SJCRH30 (cell line): Measurements from ENCODE around the gene MAP7. TPM values are rescaled to one million over a fixed set of nuclear protein-coding genes. Genes with fewer than 3 reads are reported as not detected.
"Not testable (repeated sequence)": the region's sequence is repeated elsewhere in the genome, so short reads cannot be mapped to it uniquely, and the experiment has no call there.

Source experiments
- DNase-seq, 2 experiments: peaks; one replicate each; pipeline ENCODE4 v3.0.0-alpha.2; 2015 to 2020
- H3K27ac ChIP-seq: fragments of 250-450 bp; sonication (Bioruptor Pico); 2 replicates; pipeline ENCODE4 v1.5.1; 2020; ENCODE audit warnings: mild to moderate bottlenecking, moderate library complexity
- H3K27me3 ChIP-seq: fragments of 250-450 bp; sonication (Bioruptor Pico); 2 replicates; pipeline ENCODE4 v1.5.1; 2020; ENCODE audit warnings: mild to moderate bottlenecking, moderate library complexity
- H3K36me3 ChIP-seq: fragments of 250-450 bp; sonication (Bioruptor Pico); 2 replicates; pipeline ENCODE4 v1.5.1; 2020; ENCODE audit warnings: mild to moderate bottlenecking, moderate library complexity
- H3K4me1 ChIP-seq: fragments of 250-450 bp; sonication (Bioruptor Pico); 2 replicates; pipeline ENCODE4 v1.5.1; 2020; ENCODE audit warnings: mild to moderate bottlenecking, moderate library complexity
- H3K4me3 ChIP-seq: fragments of 250-450 bp; sonication (Bioruptor Pico); 2 replicates; pipeline ENCODE4 v1.5.1; 2020; ENCODE audit warnings: mild to moderate bottlenecking, moderate library complexity
- H3K9me3 ChIP-seq: fragments of 250-450 bp; sonication (Bioruptor Pico); replicated peaks from 2 replicates; pipeline ENCODE4 v1.5.1; 2020; ENCODE audit warnings: mild to moderate bottlenecking, moderate library complexity
- total RNA-seq: library from RNA; depleted of rRNA; stranded (reverse); fragments of >200 nt; shearing (Covaris generic); gene quantifications from 2 replicates; pipeline ENCODE4 v1.2.3, GENCODE V29; 2014

Gene MAP7
- total RNA-seq, 1 experiment from 2014 or later = 0.06 TPM

DNA sequence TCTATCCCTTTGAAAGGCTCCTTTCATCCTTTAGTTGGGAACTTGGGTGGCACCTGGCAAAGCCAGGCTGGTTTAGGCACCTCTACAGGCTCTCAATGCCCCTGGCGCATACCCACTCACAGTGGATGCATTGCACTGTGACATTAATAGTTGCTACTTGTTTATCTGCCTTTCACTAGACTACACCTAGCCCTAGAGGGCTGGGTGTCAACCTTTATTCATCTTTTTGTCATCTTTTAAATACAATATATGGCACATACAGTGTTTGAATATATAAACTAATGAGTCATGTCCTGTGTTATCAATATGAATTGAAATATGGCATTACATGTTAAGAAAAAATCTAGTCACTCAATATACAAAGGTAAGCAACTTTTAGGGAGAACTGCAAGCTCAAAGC is 140.6 kb downstream of the MAP7 start:
- no peak overlapping the region for H3K4me3 ChIP-seq
- no peaks in the 10 kb centered on the region for H3K27me3 ChIP-seq
- no peak overlapping the region for H3K27ac ChIP-seq
- no peaks in the 10 kb centered on the region for H3K36me3 ChIP-seq
- DNase-seq = no peak
- peaks cover 7% of the 10 kb centered on the region; the same call in 1 of the 2 replicates for H3K4me1 ChIP-seq
- H3K9me3 ChIP-seq = no peaks in the 10 kb centered on the region

DNA sequence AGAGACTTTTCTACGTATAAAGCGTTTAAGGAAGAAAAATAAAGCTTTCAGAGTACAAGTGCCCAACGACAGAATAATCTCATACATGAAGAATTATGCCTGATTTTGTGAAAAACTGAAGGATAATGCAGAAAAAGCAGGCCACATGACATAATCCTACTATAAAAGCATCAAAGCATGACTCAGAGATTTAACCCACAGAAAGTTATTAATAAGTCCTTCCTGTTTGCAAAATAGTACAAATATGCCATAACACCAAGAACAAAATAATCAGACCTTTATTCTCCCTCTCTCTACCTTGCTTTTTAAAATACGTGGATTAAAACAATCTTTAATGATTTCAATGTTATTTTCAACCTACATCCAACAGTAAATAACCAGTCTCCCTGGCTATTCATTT is 142.0 kb downstream of the MAP7 start:
- Histone ChIP-seq H3K9me3 (no peaks in the 10 kb centered on the region), H3K27me3 (no peaks in the 10 kb centered on the region), H3K36me3 (no peaks in the 10 kb centered on the region), H3K4me1 (peaks cover 7% of the 10 kb centered on the region; the same call in 1 of the 2 replicates), H3K27ac (no peak overlapping the region), H3K4me3 (no peak overlapping the region)
- DNase-seq = no peak

DNA sequence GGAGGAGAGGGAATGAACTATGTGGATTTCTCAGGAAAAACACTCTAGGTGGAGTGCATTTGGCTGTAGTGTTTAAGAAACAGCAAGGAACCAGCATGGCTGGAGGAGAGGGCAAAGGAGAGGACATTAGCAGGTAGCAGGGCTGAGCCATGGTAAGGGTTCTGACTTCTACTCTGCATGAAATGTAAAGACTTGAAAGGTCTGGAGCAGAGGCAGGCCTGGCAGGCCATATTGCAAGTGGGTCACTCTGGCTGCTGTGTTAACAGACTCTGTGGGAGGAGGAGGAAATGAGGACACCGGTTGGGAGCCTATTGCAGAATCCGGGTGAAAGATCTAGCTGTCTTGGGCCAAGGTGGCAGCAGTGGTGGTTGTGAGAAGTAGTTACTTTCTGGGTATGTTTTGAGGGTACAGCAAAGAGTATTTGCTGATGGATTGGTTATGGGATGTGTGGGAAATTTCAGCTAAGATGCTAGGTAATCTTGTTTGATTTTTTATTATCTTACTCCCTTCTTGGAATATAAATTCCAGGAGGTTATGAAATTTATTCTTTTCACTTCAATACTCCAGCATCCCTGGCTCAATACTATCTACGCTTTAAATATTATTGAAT is 144.7 kb downstream of the MAP7 start:
- H3K27me3 ChIP-seq = no peaks in the 10 kb centered on the region
- H3K9me3 ChIP-seq = no peaks in the 10 kb centered on the region
- H3K4me3 ChIP-seq = no peak overlapping the region
- peaks cover 4% of the 10 kb centered on the region; the same call in 1 of the 2 replicates for H3K4me1 ChIP-seq
- no peak for DNase-seq
- H3K36me3 ChIP-seq = no peaks in the 10 kb centered on the region
- no peak overlapping the region for H3K27ac ChIP-seq

DNA sequence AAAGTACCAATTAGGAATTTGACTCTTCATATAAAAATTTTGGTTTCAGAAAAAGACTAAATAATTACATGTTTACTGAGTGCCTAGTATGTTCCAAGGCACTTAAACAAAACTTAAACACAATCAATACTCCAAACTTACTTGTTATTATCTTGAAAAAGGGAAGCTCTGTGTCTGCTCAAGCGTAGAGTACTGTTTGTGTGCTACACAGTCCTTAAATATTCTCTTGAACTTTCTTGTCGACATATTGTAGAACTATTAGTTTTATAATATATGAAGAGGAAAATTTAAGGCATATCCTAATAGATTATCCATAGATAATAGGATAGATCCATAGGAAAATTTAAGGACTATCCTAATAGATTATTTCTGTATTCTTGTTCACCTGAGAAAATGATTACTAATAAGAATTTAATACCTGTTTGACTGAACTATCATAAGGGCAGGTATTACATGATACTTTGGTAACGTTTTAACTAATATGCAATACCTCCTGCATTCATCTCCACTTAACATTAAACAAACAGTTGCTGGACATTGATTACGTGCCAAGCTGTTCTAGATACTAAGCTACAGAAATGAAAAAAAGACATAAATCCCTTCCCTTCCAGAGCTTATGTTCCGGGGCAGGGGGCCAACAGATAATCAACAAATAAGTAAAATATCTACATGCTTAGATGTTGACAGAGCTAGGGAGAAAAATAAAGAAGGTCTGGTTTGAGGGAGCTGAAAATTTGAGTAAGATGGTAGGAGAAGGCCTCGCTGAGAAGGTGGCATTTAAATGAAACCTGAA is 145.4 kb downstream of the MAP7 start:
- peaks cover 4% of the 10 kb centered on the region; the same call in 1 of the 2 replicates for H3K4me1 ChIP-seq
- no peak for DNase-seq
- no peaks in the 10 kb centered on the region for H3K9me3 ChIP-seq
- no peaks in the 10 kb centered on the region for H3K27me3 ChIP-seq
- H3K27ac ChIP-seq = no peak overlapping the region
- no peaks in the 10 kb centered on the region for H3K36me3 ChIP-seq
- no peak overlapping the region for H3K4me3 ChIP-seq

DNA sequence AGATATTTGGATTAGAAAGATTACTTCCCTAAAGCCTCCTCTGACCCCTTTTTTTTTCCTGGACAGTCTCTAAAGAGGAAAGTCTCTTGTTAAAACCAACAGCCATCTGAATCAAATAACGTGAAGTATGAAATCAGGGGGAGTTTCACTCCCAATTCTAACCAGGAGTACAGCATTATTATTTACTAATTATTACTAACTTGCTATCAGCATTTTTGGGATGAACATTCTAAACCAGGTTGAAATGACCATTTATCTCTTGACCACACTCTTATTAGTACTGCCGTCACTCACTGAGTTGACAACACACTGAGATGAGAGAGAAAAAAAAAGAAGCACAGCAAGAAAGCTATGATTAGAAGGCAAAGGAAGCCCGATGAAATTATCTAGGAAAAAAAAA is 146.2 kb downstream of the MAP7 start:
- Histone ChIP-seq H3K4me3 (no peak overlapping the region), H3K36me3 (no peaks in the 10 kb centered on the region), H3K9me3 (no peaks in the 10 kb centered on the region), H3K4me1 (peaks cover 4% of the 10 kb centered on the region; the same call in 1 of the 2 replicates), H3K27me3 (no peaks in the 10 kb centered on the region), H3K27ac (no peak overlapping the region)
- no peak for DNase-seq

DNA sequence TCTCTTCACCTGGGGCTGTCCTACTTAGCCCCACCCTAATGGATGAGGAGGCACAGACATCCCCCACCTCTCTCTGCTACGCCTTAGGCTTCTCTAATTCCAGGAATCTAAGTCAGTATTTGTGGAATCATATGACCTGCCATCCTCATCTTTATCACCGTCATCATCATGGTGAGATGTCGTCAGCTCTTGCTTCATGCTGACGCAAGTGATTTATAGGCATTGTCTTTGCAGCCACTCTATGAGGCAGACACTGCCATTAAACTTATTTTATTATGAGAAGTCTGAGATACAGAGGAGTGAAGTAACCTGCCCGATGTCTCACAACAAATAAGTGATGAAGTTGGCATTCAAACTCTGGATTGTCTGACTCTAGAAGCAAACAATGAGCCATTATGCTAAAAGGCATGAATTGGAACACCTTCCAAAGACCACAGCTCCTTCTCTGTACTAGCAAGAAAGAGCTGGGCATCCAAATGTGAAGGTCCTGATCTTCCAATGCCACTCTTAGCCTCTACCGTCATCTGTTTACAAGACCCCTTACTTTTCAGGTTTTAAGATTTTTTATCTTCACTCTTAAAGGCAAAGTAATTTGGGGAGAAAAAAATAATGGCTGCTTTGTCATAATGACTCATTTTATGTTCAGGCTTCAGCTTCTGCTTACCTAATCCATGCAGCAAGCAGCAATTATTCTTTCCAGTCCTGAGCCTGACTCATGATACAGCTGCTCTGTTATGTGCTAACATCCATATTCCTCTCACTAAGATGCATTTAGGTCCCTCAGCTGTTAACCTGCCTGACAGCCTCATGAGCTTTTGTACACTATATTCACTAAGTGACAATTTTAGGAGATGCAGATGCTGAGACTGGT is 146.9 kb downstream of the MAP7 start:
- peak overlapping the region; percentile 43 for H3K27ac ChIP-seq
- H3K36me3 ChIP-seq = no peaks in the 10 kb centered on the region
- peak; percentile 10 to 52 for DNase-seq
- peaks cover 2% of the 10 kb centered on the region; the same call in 1 of the 2 replicates for H3K4me1 ChIP-seq
- H3K9me3 ChIP-seq = no peaks in the 10 kb centered on the region
- no peak overlapping the region for H3K4me3 ChIP-seq
- H3K27me3 ChIP-seq = no peaks in the 10 kb centered on the region

DNA sequence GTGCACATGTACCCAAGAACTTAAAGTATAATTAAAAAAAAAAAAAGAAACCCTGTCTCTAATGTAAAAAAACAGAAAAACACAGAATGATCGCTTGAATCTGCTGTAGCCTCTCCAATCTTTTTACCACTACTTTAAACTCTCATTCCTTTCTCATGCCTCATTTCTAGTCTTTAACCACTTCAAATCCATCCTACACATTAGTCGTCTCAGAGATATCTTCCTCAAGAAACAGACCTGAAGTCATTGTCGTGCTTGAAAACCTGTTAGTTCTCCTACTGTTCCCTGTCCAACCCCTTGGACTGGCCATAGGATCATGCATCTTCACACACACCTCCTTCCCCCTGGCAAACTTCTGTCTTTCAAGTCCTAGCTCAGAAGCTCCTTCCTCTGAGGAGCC is 148.5 kb downstream of the MAP7 start:
- Histone ChIP-seq H3K4me3 (no peak overlapping the region), H3K27me3 (no peaks in the 10 kb centered on the region), H3K9me3 (no peaks in the 10 kb centered on the region), H3K36me3 (no peaks in the 10 kb centered on the region), H3K27ac (no peak overlapping the region), H3K4me1 (no peaks in the 10 kb centered on the region)
- no peak for DNase-seq

DNA sequence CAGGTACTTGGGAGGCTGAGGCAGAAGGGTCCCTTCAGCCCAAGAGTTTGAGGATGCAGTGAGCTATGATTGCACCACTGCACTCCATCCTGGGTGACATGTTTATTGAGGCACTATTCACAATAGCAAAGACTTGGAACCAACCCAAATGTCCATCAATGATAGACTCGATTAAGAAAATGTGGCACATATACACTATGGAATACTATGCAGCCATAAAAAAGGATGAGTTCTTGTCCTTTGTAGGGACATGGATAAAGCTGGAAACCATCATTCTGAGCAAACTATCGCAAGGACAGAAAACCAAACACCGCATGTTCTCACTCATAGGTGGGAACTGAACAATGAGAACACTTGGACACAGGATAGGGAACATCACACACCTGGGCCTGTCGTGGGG is 149.0 kb downstream of the MAP7 start:
- not testable (repeated sequence) for H3K27ac ChIP-seq, H3K36me3 ChIP-seq, H3K9me3 ChIP-seq, DNase-seq, H3K4me3 ChIP-seq, H3K27me3 ChIP-seq, H3K4me1 ChIP-seq

DNA sequence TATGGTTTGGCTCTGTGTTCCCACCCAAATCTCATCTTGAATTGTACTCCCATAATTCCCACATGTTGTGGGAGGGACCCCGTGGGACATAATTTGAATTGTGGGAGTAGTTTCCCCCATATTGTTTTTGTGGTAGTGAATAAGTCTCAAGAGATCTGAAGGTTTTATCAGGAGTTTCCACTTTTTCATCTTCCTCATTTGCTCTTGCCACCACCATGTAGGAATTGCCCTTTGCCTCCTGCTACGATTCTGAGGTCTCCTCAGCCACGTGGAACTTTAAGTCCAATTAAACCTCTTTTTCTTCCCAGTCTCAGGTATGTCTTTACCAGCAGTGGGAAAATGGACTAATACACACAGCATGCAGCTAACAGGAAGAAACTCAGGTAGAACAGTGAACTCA is 151.8 kb downstream of the MAP7 start:
- no peak for DNase-seq
- H3K4me1 ChIP-seq = no peaks in the 10 kb centered on the region
- H3K36me3 ChIP-seq = no peaks in the 10 kb centered on the region
- no peak overlapping the region for H3K27ac ChIP-seq
- no peaks in the 10 kb centered on the region for H3K9me3 ChIP-seq
- no peaks in the 10 kb centered on the region for H3K27me3 ChIP-seq
- no peak overlapping the region for H3K4me3 ChIP-seq

DNA sequence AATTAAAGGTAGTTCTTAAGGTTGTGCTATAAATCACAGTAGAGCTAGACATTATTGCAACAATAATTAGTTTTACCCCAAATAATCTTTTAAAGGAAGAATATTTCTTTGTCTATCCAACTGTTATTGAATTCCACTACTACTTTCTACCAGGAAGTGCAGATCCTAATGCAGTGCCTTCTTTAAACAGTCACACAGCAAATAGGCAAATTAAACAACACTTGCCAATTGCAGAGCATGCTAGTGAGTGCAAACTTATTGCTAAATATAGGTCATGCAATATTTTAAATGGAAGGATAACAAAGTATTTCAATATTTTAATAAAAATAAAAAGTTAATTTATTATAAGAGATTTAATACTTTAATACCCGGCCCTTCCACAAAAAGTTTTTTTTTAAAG is 153.3 kb downstream of the MAP7 start:
- Histone ChIP-seq H3K36me3 (no peaks in the 10 kb centered on the region), H3K27ac (no peak overlapping the region), H3K9me3 (no peaks in the 10 kb centered on the region), H3K4me1 (no peaks in the 10 kb centered on the region), H3K27me3 (no peaks in the 10 kb centered on the region), H3K4me3 (no peak overlapping the region)
- no peak for DNase-seq

DNA sequence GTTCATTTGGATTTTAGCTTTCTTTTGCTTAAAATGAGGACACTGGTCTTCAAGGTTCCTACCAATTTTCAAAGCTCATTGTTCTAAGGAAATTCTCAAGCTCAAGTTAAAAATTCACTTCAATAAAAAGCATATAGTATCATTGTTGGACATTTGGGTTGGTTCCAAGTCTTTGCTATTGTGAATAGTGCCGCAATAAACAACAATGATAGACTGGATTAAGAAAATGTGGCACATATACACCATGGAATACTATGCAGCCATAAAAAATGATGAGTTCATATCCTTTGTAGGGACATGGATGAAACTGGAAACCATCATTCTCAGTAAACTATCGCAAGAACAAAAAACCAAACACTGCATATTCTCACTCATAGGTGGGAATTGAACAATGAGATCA is 159.3 kb downstream of the MAP7 start:
- not testable (repeated sequence) for H3K27me3 ChIP-seq, H3K4me3 ChIP-seq, H3K27ac ChIP-seq, H3K36me3 ChIP-seq, H3K9me3 ChIP-seq, DNase-seq, H3K4me1 ChIP-seq

DNA sequence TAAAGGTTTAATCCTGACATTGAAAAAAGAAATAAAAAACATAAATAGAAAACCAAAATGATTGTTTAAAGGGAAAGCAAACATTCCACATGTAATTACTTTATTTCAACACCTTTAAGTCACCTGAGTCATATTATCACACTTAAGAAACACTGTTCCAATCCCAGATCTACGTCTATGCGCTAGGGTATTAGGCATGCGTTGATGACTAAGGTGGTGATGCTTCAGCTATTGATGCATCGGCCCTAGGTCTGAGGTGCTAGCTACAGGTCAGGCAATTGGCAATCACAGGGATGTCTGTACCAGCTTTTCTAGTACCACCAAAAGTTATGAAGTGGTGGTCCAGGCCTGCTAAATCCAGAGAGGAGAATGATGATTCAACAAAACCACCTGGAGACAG is 162.9 kb downstream of the MAP7 start:
- no peaks in the 10 kb centered on the region for H3K9me3 ChIP-seq
- H3K27me3 ChIP-seq = no peaks in the 10 kb centered on the region
- no peak overlapping the region for H3K4me3 ChIP-seq
- H3K36me3 ChIP-seq = no peaks in the 10 kb centered on the region
- DNase-seq = no peak
- no peak overlapping the region for H3K27ac ChIP-seq
- no peaks in the 10 kb centered on the region for H3K4me1 ChIP-seq

DNA sequence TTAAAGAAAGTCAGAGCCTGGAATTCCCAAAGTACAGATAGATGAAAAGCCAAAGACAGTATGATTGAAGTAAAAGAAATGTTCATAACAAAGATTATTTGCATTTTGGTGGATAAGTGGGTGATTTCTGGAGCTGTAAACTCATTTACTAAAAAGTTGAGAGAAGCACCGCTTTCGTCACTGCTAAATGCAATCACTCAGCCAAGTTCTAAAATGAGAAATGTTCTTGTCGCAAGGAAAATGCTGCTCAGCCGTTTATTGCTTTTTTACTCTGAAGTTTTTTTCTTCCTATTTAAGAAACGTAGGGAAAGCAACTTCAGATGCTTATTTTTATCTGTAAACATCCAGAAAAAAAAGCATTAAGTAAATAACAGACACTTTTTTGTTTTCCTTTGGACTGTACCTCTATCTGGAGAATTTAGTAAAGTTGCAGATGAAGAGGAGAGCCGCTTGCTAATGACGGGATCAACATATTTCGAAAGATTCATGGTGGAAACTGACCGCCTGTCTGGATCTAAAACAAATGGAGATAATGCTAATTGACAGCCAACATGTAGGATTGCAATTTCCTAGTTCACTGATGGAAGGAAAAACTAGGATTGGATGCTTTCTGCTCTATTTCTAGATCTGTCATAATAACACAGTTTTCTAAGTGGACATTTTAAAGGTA is 166.8 kb downstream of the MAP7 start:
- no peaks in the 10 kb centered on the region for H3K9me3 ChIP-seq
- no peaks in the 10 kb centered on the region; the same call in 1 of the 2 replicates for H3K27me3 ChIP-seq
- no peak overlapping the region for H3K4me3 ChIP-seq
- H3K36me3 ChIP-seq = no peaks in the 10 kb centered on the region
- no peak overlapping the region for H3K27ac ChIP-seq
- no peak for DNase-seq
- no peaks in the 10 kb centered on the region for H3K4me1 ChIP-seq

DNA sequence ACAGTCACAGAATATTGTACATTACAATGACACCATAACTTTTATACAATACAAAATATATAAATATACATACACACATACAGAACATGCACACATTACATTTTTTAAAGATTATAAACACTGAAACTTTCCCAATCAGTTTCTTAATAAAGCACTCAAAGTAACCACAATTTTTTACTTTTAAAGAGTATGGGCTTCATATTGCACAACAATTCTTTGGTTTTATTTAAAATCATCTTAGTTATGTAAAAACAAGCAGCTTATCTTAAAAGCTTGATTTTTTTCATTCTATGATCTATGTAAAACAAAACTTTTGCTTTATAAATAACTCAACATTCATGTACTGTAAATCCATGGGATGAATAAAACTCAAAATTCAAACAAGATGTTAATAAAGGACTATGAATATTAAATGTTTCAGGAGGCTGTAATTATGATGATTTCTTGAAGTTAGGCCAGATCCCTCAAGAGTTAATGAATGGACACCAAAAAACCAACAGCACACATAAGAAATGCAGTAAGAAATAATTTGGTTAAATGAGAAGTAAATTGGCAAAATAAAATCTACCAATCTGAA is 167.5 kb downstream of the MAP7 start:
- H3K4me3 ChIP-seq = no peak overlapping the region
- DNase-seq = no peak
- H3K27me3 ChIP-seq = no peaks in the 10 kb centered on the region; the same call in 1 of the 2 replicates
- H3K9me3 ChIP-seq = no peaks in the 10 kb centered on the region
- no peaks in the 10 kb centered on the region for H3K4me1 ChIP-seq
- no peak overlapping the region for H3K27ac ChIP-seq
- H3K36me3 ChIP-seq = no peaks in the 10 kb centered on the region
